Mesendoderm (in vitro differentiated cells): ENCODE measurements around the gene SELENOO.

Experiments used
- DNase-seq: peaks from one replicate; pipeline ENCODE4 v3.0.0; 2013
- H2AK5ac ChIP-seq: 2 replicates; pipeline ENCODE4 v1.6.1; 2013; ENCODE audit warnings: low read length, inconsistent platforms
- H2BK120ac ChIP-seq: 2 replicates; pipeline ENCODE4 v1.6.1; 2013; ENCODE audit warnings: low read depth, mild to moderate bottlenecking, low read length, moderate library complexity, mixed read lengths
- H2BK15ac ChIP-seq: replicated peaks from 2 replicates; pipeline ENCODE4 v1.6.1; 2013; ENCODE audit warnings: low read depth, mild to moderate bottlenecking, moderate library complexity
- H2BK5ac ChIP-seq: 2 replicates; pipeline ENCODE4 v1.6.1; 2013; ENCODE audit warnings: low read length, inconsistent platforms
- H3K18ac ChIP-seq: 2 replicates; pipeline ENCODE4 v1.6.1; 2013; ENCODE audit warnings: mild to moderate bottlenecking, low read length, mixed read lengths
- H3K23ac ChIP-seq: one replicate; pipeline ENCODE4 v1.6.1; 2013; ENCODE audit warnings: low read length
- H3K27ac ChIP-seq: 2 replicates; pipeline ENCODE4 v1.5.1; 2013; ENCODE audit warnings: low read depth, mild to moderate bottlenecking, inconsistent platforms, low read length, moderate library complexity
- H3K27me3 ChIP-seq: 2 replicates; pipeline ENCODE4 v1.6.1; 2013; ENCODE audit warnings: low read length, control low read depth, mild to moderate bottlenecking, inconsistent platforms; ENCODE audit not compliant: insufficient read depth, poor library complexity
- H3K36me3 ChIP-seq: 2 replicates; pipeline ENCODE4 v1.6.1; 2013; ENCODE audit warnings: low read length, inconsistent platforms; ENCODE audit not compliant: control insufficient read depth, insufficient read depth
- H3K4ac ChIP-seq: one replicate; pipeline ENCODE4 v1.6.1; 2013; ENCODE audit warnings: low read depth, mild to moderate bottlenecking, low read length, moderate library complexity
- H3K4me1 ChIP-seq: 2 replicates; pipeline ENCODE4 v1.6.1; 2013; ENCODE audit warnings: low read depth, low read length, inconsistent platforms; ENCODE audit not compliant: control insufficient read depth
- H3K4me2 ChIP-seq: 2 replicates; pipeline ENCODE4 v1.6.1; 2013; ENCODE audit warnings: low read length
- H3K4me3 ChIP-seq: 2 replicates; pipeline ENCODE4 v1.5.1; 2013; ENCODE audit warnings: mild to moderate bottlenecking, low read length
- H3K56ac ChIP-seq: one replicate; pipeline ENCODE4 v1.6.1; 2013; ENCODE audit warnings: low read length
- H3K79me1 ChIP-seq: 2 replicates; pipeline ENCODE4 v1.6.1; 2013; ENCODE audit warnings: low read length, inconsistent platforms
- H3K79me2 ChIP-seq: 2 replicates; pipeline ENCODE4 v1.6.1; 2013; ENCODE audit warnings: mild to moderate bottlenecking, low read length; ENCODE audit not compliant: control insufficient read depth, insufficient read depth
- H3K9ac ChIP-seq: 2 replicates; pipeline ENCODE4 v1.6.1; 2013; ENCODE audit warnings: low read length, inconsistent platforms
- H4K5ac ChIP-seq: one replicate; pipeline ENCODE4 v1.6.1; 2013; ENCODE audit warnings: low read length
- H4K8ac ChIP-seq: one replicate; pipeline ENCODE4 v1.6.1; 2013; ENCODE audit warnings: low read depth, mild to moderate bottlenecking, control low read depth, low read length, moderate library complexity
- WGBS: extraction: QIAGEN DNeasy Blood & Tissue Kit; methylation state at CpG from one replicate; pipeline ENCODE4 v1.1.7; 2013; ENCODE audit warnings: low lambda C conversion rate, missing lambda C conversion rate; ENCODE audit not compliant: insufficient coverage; ENCODE audit errors: extremely low coverage; 5-methylcytosine and 5-hydroxymethylcytosine counted together

Gene SELENOO

DNA sequence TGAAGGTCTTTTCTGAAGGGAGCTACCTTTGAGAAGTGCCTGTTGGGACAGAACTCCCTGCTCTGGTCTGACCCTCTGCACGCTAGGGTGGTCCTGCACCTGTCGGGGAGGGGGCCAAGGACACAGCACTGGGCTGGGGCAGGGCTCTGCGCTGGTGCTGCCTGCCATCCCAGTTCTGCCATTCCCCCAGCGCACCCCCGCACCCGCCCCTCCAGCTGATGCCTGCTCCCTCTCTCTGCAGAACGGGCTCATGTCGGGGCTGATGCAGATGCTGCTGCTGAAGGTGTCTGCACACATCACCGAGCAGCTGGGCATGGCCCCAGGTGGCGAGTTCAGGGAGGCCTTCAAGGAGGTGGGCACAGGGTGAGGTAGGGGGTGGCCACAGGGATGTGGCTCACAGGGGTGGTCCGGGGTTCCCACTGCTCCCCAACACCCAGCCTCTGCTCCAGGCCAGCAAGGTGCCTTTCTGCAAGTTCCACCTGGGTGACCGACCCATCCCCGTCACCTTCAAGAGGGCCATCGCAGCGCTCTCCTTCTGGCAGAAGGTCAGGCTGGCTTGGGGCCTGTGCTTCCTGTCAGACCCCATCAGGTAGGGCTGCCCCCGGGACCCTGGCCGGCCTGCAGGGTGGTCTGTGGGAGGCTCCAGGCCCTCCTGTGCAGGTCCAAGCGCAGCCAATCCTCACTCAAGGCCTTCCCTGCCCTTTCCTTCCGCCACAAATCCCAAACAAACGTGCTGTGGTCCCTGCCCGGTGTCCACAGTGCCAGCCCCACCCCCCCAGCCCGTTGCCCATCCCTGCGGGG, 3.6 kb upstream of the SELENOO start:
- Histone ChIP-seq H3K56ac (no peak overlapping the region), H4K5ac (no peak overlapping the region), H3K4ac (no peak overlapping the region), H3K27ac (no peak overlapping the region), H3K23ac (no peak overlapping the region), H2AK5ac (no peak overlapping the region), H3K4me1 (peaks cover 3% of the 10 kb centered on the region), H3K9ac (no peak overlapping the region), H4K8ac (no peak overlapping the region), H2BK120ac (no peak overlapping the region), H3K79me2 (peaks cover 6% of the 10 kb centered on the region), H2BK5ac (no peak overlapping the region), H3K18ac (no peak overlapping the region), H3K4me3 (no peak overlapping the region), H3K27me3 (no peaks in the 10 kb centered on the region), H3K36me3 (peaks cover 9% of the 10 kb centered on the region), H3K79me1 (peaks cover 6% of the 10 kb centered on the region), H3K4me2 (no peak overlapping the region), H2BK15ac (no peak overlapping the region)
- DNase-seq: no peak
- WGBS: no CpG with 5 or more reads among the region's 23 CpGs

GRCh38 chr22:50197856-50198623, 2.8 kb upstream of the SELENOO start:
- Histone ChIP-seq H2BK120ac (no peak overlapping the region), H3K36me3 (peaks cover 9% of the 10 kb centered on the region), H2BK15ac (no peak overlapping the region), H2AK5ac (no peak overlapping the region), H4K5ac (no peak overlapping the region), H3K4me2 (no peak overlapping the region), H3K56ac (no peak overlapping the region), H3K27ac (no peak overlapping the region), H2BK5ac (no peak overlapping the region), H3K23ac (no peak overlapping the region), H3K4ac (no peak overlapping the region), H3K4me3 (no peak overlapping the region), H3K18ac (no peak overlapping the region), H3K79me2 (peaks cover 7% of the 10 kb centered on the region), H3K27me3 (no peaks in the 10 kb centered on the region), H3K79me1 (peaks cover 8% of the 10 kb centered on the region), H3K9ac (no peak overlapping the region), H3K4me1 (peaks cover 3% of the 10 kb centered on the region), H4K8ac (no peak overlapping the region)
- no peak for DNase-seq
- WGBS: no CpG with 5 or more reads among the region's 61 CpGs

- no peak overlapping the region for H3K56ac ChIP-seq
- H3K79me2 ChIP-seq: peaks cover 7% of the 10 kb centered on the region
- H2BK120ac ChIP-seq: no peak overlapping the region
- H3K4me1 ChIP-seq: peaks cover 3% of the 10 kb centered on the region
- H3K18ac ChIP-seq: no peak overlapping the region
- peaks cover 8% of the 10 kb centered on the region for H3K36me3 ChIP-seq
- H4K5ac ChIP-seq: no peak overlapping the region
- H4K8ac ChIP-seq: no peak overlapping the region
- no peak overlapping the region for H3K27ac ChIP-seq
- no peak overlapping the region for H3K9ac ChIP-seq
- no CpG with 5 or more reads among the region's 16 CpGs for WGBS
- H3K27me3 ChIP-seq: no peaks in the 10 kb centered on the region
- no peak overlapping the region for H3K4me2 ChIP-seq
- no peak for DNase-seq
- H2AK5ac ChIP-seq: no peak overlapping the region
- no peak overlapping the region for H2BK15ac ChIP-seq
- H3K79me1 ChIP-seq: peaks cover 12% of the 10 kb centered on the region
- no peak overlapping the region for H3K4me3 ChIP-seq
- no peak overlapping the region for H3K4ac ChIP-seq
- no peak overlapping the region for H2BK5ac ChIP-seq
- H3K23ac ChIP-seq: no peak overlapping the region
These were observed 2.2 kb upstream of the SELENOO start for GRCh38 chr22:50198624-50199017.

- Histone ChIP-seq H3K18ac (no peak overlapping the region), H4K5ac (no peak overlapping the region), H2BK15ac (no peak overlapping the region), H3K4ac (no peak overlapping the region), H3K56ac (peak overlapping the region; percentile 50), H3K9ac (peak overlapping the region; percentile 3), H3K79me1 (peaks cover 12% of the 10 kb centered on the region), H3K4me3 (no peak overlapping the region), H3K23ac (no peak overlapping the region), H4K8ac (no peak overlapping the region), H2BK120ac (no peak overlapping the region), H3K4me2 (peak overlapping the region; percentile 5), H3K79me2 (peaks cover 7% of the 10 kb centered on the region), H3K4me1 (peaks cover 3% of the 10 kb centered on the region), H3K27me3 (no peaks in the 10 kb centered on the region), H2BK5ac (no peak overlapping the region), H3K27ac (no peak overlapping the region), H2AK5ac (no peak overlapping the region), H3K36me3 (peaks cover 4% of the 10 kb centered on the region)
- WGBS: no CpG with 5 or more reads among the region's 18 CpGs
- DNase-seq: no peak
These were observed 1.5 kb upstream of the SELENOO start for GRCh38 chr22:50199251-50199721.

DNA sequence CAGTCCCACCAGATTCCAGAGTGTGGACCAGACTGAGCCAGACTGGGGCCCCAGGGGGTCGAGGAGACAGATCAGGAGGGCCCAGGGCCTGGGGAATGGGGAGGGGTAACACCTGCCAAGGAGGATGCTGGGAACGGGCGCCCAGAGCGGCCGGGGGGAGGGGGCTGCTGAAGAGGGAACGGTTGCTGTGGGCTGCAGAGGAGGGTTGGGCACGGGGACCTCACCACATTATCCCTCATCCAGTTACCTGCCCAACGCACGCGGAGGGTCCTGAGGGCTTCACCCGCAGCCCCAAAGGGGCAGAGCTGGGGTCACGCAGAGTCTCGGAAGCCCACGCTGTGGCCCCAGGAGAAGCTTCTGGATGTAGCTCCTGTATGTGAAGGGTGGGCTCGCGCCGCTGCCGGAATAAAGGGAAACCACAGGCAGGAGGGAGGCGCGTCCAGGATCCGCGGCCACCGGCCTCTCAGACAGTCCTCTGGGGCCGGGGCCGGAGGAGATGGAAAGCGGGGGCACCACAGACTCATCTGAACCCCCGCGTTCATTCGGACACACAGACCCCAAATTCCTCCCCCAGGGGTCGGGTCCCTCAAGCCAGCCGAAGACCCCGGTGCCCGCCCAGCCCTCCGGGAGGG, 866 bp upstream of the SELENOO start:
- Histone ChIP-seq H3K18ac (peak overlapping the region; percentile 65), H2AK5ac (no peak overlapping the region), H3K79me1 (peaks cover 12% of the 10 kb centered on the region), H3K27me3 (no peaks in the 10 kb centered on the region), H3K56ac (peak overlapping the region; percentile 89), H3K23ac (no peak overlapping the region), H3K9ac (peak overlapping the region; percentile 83), H3K79me2 (peaks cover 7% of the 10 kb centered on the region), H3K4me2 (peak overlapping the region; percentile 67), H3K4me3 (peak overlapping the region; percentile 53), H4K5ac (no peak overlapping the region), H2BK15ac (no peak overlapping the region), H4K8ac (peak overlapping the region; percentile 89), H3K4me1 (peaks cover 3% of the 10 kb centered on the region), H2BK120ac (no peak overlapping the region), H3K4ac (peak overlapping the region; percentile 39), H3K27ac (no peak overlapping the region), H3K36me3 (peaks cover 2% of the 10 kb centered on the region), H2BK5ac (no peak overlapping the region)
- no CpG with 5 or more reads among the region's 34 CpGs for WGBS
- peak; percentile 77 for DNase-seq
